Testis (tissue), 3 donors: ENCODE results near the gene KCTD5. TPM values are rescaled to one million over a fixed set of nuclear protein-coding genes. Genes with fewer than 3 reads are reported as not detected.

Source experiments
- DNase-seq: peaks from one replicate; pipeline ENCODE4 v3.0.0-alpha.2; 2019
- H3K27ac ChIP-seq, 2 donors: fragments of 200-600 bp; sonication (generic); one replicate each; pipeline ENCODE4 v1.5.1; 2019
- H3K27me3 ChIP-seq: fragments of 200-600 bp; sonication (generic); one replicate; pipeline ENCODE4 v1.5.1; 2019
- H3K36me3 ChIP-seq: fragments of 200-600 bp; sonication (generic); one replicate; pipeline ENCODE4 v1.5.1; 2017; ENCODE audit warnings: low read depth; ENCODE audit errors: missing control alignments
- H3K4me1 ChIP-seq: fragments of 200-600 bp; sonication (generic); one replicate; pipeline ENCODE4 v1.5.1; 2019
- H3K4me3 ChIP-seq, 2 donors: fragments of 200-600 bp; sonication (generic); one replicate each; pipeline ENCODE4 v1.5.1; 2017 to 2019
- H3K9me3 ChIP-seq: fragments of 200-600 bp; sonication (generic); one replicate; pipeline ENCODE4 v1.5.1; 2017
- POLR2A ChIP-seq: fragments of 450-650 bp; IDR thresholded peaks from one replicate; pipeline ENCODE4 v1.6.1; 2017; ENCODE audit warnings: antibody characterized with exemption, mild to moderate bottlenecking, moderate library complexity
- WGBS, 2 donors: methylation state at CpG; one replicate each; pipeline ENCODE4 v1.1.5; 2018; 5-methylcytosine and 5-hydroxymethylcytosine counted together
- intact Hi-C: fragments of 100-400 bp; cut with DNase I; formaldehyde crosslinking; loops from one replicate; pipeline ENCODE4 v1.15.1; 2023; ENCODE audit warnings: low total_unique reads
- polyA plus RNA-seq: library from polyadenylated mRNA; stranded (reverse); fragments of 350-450 nt; fragmentation: Illumina TruSeq; extraction: RNeasy Lipid Tissue Mini Kit (QIAGEN cat#74804); gene quantifications from one replicate; pipeline ENCODE4 v1.2.3, GENCODE V29; 2014; ENCODE audit warnings: low read depth, low replicate concordance; ENCODE audit not compliant: insufficient read depth
- total RNA-seq, 2 donors: library from RNA; depleted of rRNA; stranded (reverse); fragments of >200 nt; gene quantifications; one replicate each; pipeline ENCODE4 v1.2.3, GENCODE V29; 2016
- TF ChIP-seq, protein P1 (sequence below), 3 experiments: fragments of 450-650 bp in 2 of 3; fragments of 200-600 bp in 1 of 3; sonication (generic) in 1 of 3; IDR thresholded peaks; one replicate each; pipeline ENCODE4 v1.5.1; 2016 to 2019; ENCODE audit warnings: antibody characterized with exemption in 3 of 3, mild to moderate bottlenecking in 2 of 3, moderate library complexity in 1 of 3

Gene KCTD5
- total and polyA plus RNA-seq, 3 donors from 2014 or later = 33.3 to 72.2 (median 63.9) TPM

DNA sequence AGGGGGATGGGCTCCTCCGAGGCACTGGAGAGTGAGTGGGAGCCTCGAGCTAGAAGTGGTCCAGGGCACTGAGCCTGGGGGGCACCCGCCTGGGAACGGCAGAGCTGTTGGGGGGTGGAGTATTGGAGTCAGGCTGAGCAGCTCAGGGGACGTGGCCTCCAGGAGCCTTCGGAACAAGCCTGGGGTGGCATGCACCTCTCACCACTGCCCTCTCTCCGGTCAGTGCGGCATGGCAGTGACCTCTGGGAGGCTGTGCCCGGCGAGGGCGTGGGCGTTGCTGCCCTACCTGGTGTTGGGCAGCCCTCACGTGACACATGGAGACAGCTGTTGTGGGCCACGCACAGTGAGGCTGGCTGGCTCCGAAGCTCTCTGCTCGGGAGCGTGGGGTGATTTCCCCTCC, 23.8 kb downstream of the KCTD5 start:
- Histone ChIP-seq H3K4me1 (no peaks in the 10 kb centered on the region), H3K27me3 (no peaks in the 10 kb centered on the region), H3K36me3 (no peaks in the 10 kb centered on the region), H3K4me3 (no peak overlapping the region), H3K27ac (no peak overlapping the region), H3K9me3 (no peaks in the 10 kb centered on the region)
- DNase-seq = no peak
- intact Hi-C loops = no loop called here
- 94 to 98% methylated on average over 13 to 17 of the region's 17 CpGs for WGBS, 2 donors
- TF ChIP-seq, protein P1, sequence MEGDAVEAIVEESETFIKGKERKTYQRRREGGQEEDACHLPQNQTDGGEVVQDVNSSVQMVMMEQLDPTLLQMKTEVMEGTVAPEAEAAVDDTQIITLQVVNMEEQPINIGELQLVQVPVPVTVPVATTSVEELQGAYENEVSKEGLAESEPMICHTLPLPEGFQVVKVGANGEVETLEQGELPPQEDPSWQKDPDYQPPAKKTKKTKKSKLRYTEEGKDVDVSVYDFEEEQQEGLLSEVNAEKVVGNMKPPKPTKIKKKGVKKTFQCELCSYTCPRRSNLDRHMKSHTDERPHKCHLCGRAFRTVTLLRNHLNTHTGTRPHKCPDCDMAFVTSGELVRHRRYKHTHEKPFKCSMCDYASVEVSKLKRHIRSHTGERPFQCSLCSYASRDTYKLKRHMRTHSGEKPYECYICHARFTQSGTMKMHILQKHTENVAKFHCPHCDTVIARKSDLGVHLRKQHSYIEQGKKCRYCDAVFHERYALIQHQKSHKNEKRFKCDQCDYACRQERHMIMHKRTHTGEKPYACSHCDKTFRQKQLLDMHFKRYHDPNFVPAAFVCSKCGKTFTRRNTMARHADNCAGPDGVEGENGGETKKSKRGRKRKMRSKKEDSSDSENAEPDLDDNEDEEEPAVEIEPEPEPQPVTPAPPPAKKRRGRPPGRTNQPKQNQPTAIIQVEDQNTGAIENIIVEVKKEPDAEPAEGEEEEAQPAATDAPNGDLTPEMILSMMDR (IDR thresholded peaks at IDR 0.05) = no peak
- TF ChIP-seq POLR2A = no peak

DNA sequence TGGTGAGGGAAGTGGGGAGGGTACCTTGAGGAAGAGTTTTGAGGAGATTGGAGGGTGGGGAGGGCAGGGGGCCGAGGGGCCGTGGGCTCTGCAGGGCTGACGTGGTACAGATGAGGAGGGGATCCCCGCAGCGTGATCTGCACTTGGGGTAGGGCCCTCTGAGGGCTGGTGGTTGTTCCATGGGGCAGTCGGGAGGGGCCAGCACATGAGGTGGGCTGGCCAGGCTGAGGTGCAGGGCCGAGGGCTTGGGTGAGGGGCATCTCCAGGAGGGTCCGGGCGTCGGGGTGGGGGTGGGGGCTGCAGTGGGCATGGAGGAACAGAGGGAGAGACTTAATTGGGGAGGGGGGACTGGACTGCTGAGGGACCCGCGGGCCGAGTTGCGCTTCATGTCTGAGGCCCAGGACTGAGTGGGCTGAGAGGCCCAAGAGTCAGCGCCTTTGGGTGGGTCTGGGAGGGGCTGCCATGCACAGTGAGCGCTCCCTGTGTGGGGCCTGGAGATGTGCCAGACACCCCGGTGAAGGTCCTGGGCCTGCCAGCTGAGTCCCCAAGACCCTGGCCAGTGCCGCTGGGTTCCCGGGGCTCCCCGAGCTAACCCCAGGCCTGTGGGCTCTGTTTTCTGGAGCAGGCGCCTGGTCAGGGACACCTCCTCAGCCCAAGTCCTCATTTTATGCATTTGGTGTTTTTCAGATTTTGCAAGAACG, 24.4 kb downstream of the KCTD5 start:
- H3K27ac ChIP-seq = no peak overlapping the region
- H3K36me3 ChIP-seq = no peaks in the 10 kb centered on the region
- no peaks in the 10 kb centered on the region for H3K9me3 ChIP-seq
- 91 to 96% methylated on average over 8 to 22 of the region's 22 CpGs for WGBS, 2 donors
- intact Hi-C loops = no loop called here
- no peaks in the 10 kb centered on the region for H3K27me3 ChIP-seq
- TF ChIP-seq, protein P1 (IDR thresholded peaks at IDR 0.05) = no peak
- no peak for TF ChIP-seq POLR2A
- H3K4me3 ChIP-seq = no peak overlapping the region
- no peak for DNase-seq
- H3K4me1 ChIP-seq = no peaks in the 10 kb centered on the region

DNA sequence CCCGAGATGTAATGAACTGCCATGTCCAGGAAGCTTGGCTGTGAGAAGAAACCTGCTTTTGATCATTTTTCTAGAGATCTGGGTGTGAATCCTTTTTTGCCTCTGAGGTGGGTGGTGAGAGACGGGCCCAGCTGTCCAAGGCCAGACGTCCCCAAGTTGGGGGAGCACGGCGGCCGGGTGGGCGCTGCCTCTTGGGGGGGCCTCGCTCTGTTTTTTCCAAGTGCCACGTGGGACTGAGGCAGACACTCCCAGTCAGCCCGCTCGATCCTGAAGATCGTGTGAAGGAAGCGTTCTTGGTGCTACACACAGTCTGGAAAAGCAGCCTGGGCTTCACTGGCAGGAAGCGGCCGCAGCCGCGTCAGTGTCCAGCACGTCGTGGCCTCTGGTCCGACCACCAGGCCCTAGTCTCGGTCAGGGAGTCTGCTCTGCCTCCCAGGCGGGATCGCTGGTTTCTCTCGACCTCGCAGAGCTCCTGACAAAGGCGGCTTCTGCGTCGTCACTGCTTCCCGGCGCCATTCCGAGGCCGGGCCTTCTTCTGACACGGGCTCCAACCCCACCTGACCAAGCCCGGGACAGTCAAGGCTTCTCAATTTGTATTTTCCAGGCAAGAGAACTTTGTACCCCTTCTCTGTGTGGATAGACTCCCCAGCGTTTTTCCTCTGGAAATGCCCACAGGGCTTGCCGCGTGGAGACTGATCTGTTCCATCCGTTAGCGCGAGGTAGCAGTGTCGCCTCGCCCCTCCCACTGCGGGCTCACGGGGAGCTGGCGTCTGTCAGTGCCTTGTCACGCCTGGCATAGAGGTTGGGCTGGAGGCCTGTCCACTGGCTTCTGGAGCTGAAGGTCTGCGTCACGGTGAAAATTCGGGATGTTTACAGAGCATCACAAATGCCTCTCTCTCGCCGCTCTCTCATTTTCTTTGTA, 25.3 kb downstream of the KCTD5 start:
- TF ChIP-seq POLR2A = no peak
- TF ChIP-seq, protein P1 (IDR thresholded peaks at IDR 0.05) = no peak
- no peaks in the 10 kb centered on the region for H3K36me3 ChIP-seq
- DNase-seq = no peak
- no peaks in the 10 kb centered on the region for H3K4me1 ChIP-seq
- no peaks in the 10 kb centered on the region for H3K9me3 ChIP-seq
- no peak overlapping the region for H3K27ac ChIP-seq
- H3K4me3 ChIP-seq = no peak overlapping the region
- H3K27me3 ChIP-seq = no peaks in the 10 kb centered on the region
- WGBS, 2 donors = 93 to 96% methylated on average over 24 to 51 of the region's 51 CpGs
- intact Hi-C loops = no loop called here

DNA sequence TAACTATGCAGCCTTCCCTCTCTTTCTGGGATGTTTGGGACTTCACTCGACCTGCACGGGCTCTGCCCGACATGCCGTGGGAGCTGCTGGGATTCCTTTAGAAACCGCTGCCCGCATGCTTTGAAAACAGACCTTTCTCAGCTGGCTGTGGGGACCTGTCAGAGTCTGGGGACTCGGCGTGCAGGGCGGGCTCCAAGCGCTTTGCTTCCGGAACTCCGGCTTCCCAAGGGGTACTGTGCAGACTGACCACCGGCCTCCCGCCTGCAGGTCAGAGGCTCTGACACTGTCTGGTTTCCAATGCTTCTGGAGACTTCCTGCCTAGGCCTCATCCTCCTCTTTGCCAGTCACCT, 25.9 kb downstream of the KCTD5 start:
- no peaks in the 10 kb centered on the region for H3K36me3 ChIP-seq
- 93 to 95% methylated on average over 14 of the region's 14 CpGs for WGBS, 2 donors
- no peaks in the 10 kb centered on the region for H3K4me1 ChIP-seq

More for the DNA sequence above, 25.9 kb downstream of the KCTD5 start:
- DNase-seq = no peak
- Histone ChIP-seq H3K27me3 (no peaks in the 10 kb centered on the region), H3K4me3 (no peak overlapping the region), H3K27ac (no peak overlapping the region), H3K9me3 (no peaks in the 10 kb centered on the region)
- no peak for TF ChIP-seq POLR2A
- TF ChIP-seq, protein P1 (IDR thresholded peaks at IDR 0.05) = no peak
- intact Hi-C loops = no loop called here
